H1 (cell line): ENCODE data around the gene RNFT2. TPM values are rescaled to one million over a fixed set of nuclear protein-coding genes. Genes with fewer than 3 reads are reported as not detected.

Experiments used
- CTCF ChIA-PET: fragments of 300-600 bp; sonication (Branson Sonifier 250); formaldehyde crosslinking; loops from one replicate; lab custom pipeline; 2021; ENCODE audit not compliant: partially characterized antibody; lab: Charles Lee
- POLR2A ChIA-PET: fragments of 300-600 bp; sonication (Branson Sonifier 250); formaldehyde crosslinking; loops from one replicate; lab custom pipeline; 2021; ENCODE audit warnings: inconsistent platforms; ENCODE audit not compliant: partially characterized antibody; lab: Charles Lee
- DNase-seq, 2 experiments: peaks; one replicate each; pipeline versions ENCODE4 v3.0.0 to v3.0.0-alpha.2; 2010 to 2022; ENCODE audit warnings: low spot score in 2 of 2, low read depth in 1 of 2, mixed read lengths in 1 of 2
- FAIRE-seq: peaks from 2 replicates; lab custom pipeline; 2011; peaks lifted over from hg19 to GRCh38; lab: Jason Lieb, UNC
- H2AFZ ChIP-seq: 2 replicates; pipeline ENCODE4 v1.8.1; 2012; ENCODE audit warnings: low read length, inconsistent platforms
- H2AK5ac ChIP-seq: 2 replicates; pipeline ENCODE4 v1.6.1; 2013; ENCODE audit warnings: low read depth, low read length
- H2BK120ac ChIP-seq: replicated peaks from 2 replicates; pipeline ENCODE3; 2013; ENCODE audit warnings: low read depth, low read length, inconsistent platforms
- H2BK12ac ChIP-seq: 2 replicates; pipeline ENCODE4 v1.6.1; 2013; ENCODE audit warnings: low read depth, low read length
- H2BK15ac ChIP-seq: 2 replicates; pipeline ENCODE4 v1.6.1; 2013; ENCODE audit warnings: low read length
- H2BK20ac ChIP-seq: 2 replicates; pipeline ENCODE4 v1.6.1; 2013; ENCODE audit warnings: low read length
- H2BK5ac ChIP-seq: 2 replicates; pipeline ENCODE4 v1.6.1; 2013; ENCODE audit warnings: low read depth, low read length
- H3K14ac ChIP-seq: 2 replicates; pipeline ENCODE4 v1.6.1; 2013; ENCODE audit warnings: inconsistent platforms; ENCODE audit not compliant: insufficient read length
- H3K18ac ChIP-seq: 2 replicates; pipeline ENCODE4 v1.6.1; 2013; ENCODE audit warnings: low read length; ENCODE audit errors: extremely low read depth
- H3K23ac ChIP-seq: 2 replicates; pipeline ENCODE4 v1.6.1; 2013; ENCODE audit warnings: inconsistent platforms; ENCODE audit not compliant: insufficient read length
- H3K23me2 ChIP-seq: 2 replicates; pipeline ENCODE4 v1.6.1; 2013; ENCODE audit warnings: low read depth, low read length
- H3K27ac ChIP-seq: 2 replicates; pipeline ENCODE4 v1.6.1; 2011; ENCODE audit warnings: low read depth, low read length, inconsistent platforms
- H3K27me3 ChIP-seq, 4 experiments: replicated peaks in 1 of 4; 1 replicate in 1 of 4; 2 replicates in 3 of 4; pipeline versions ENCODE4 v1.6.1 to v1.8.1; 2011 to 2013; ENCODE audit warnings: low read length in 3 of 4, mild to moderate bottlenecking in 3 of 4, inconsistent platforms in 2 of 4, mixed read lengths in 2 of 4, moderate library complexity in 1 of 4; ENCODE audit not compliant: control insufficient read depth in 3 of 4, insufficient read depth in 3 of 4; ENCODE audit errors: extremely low read depth in 1 of 4
- H3K36me3 ChIP-seq, 4 experiments: 2 replicates each; pipeline versions ENCODE4 v1.6.1 to v1.8.1; 2011 to 2013; ENCODE audit warnings: mild to moderate bottlenecking in 4 of 4, low read length in 3 of 4, moderate library complexity in 2 of 4, control low read depth in 1 of 4, inconsistent platforms in 1 of 4; ENCODE audit not compliant: insufficient read depth in 4 of 4, control insufficient read depth in 2 of 4
- H3K4ac ChIP-seq: replicated peaks from 2 replicates; pipeline ENCODE3; 2013; ENCODE audit warnings: low read length, low read depth, mixed read lengths, inconsistent platforms; ENCODE audit not compliant: insufficient read length
- H3K4me1 ChIP-seq, 4 experiments: replicated peaks in 1 of 4; 1 replicate in 1 of 4; 2 replicates in 3 of 4; pipeline versions ENCODE4 v1.6.1 to v1.8.1; 2011 to 2013; ENCODE audit warnings: low read length in 3 of 4, inconsistent platforms in 2 of 4, mixed read lengths in 1 of 4; ENCODE audit not compliant: insufficient read depth in 4 of 4, control insufficient read depth in 3 of 4
- H3K4me2 ChIP-seq, 2 experiments: 2 replicates each; pipeline versions ENCODE4 v1.6.1 to v1.8.1; 2011 to 2013; ENCODE audit warnings: low read depth in 2 of 2, low read length in 2 of 2, control low read depth in 1 of 2, inconsistent platforms in 1 of 2, mild to moderate bottlenecking in 1 of 2; ENCODE audit not compliant: insufficient read depth in 1 of 2
- H3K4me3 ChIP-seq, 4 experiments: fragments of 200-600, 300-600 bp in 1 of 4; sonication (generic), shearing (Covaris generic), sonication (Bioruptor Twin) in 1 of 4; 2 replicates each; pipeline versions ENCODE4 v1.5.1 to v1.8.1; 2011 to 2016; ENCODE audit warnings: low read length in 4 of 4, low read depth in 3 of 4, control low read depth in 2 of 4, inconsistent platforms in 2 of 4, mild to moderate bottlenecking in 2 of 4, mixed read lengths in 1 of 4, moderate library complexity in 1 of 4; ENCODE audit not compliant: insufficient read depth in 2 of 4; ENCODE audit errors: extremely low read depth in 1 of 4
- H3K56ac ChIP-seq: replicated peaks from 2 replicates; pipeline ENCODE3; 2013; ENCODE audit warnings: low read depth, mild to moderate bottlenecking, mixed read lengths, low read length, inconsistent platforms; ENCODE audit not compliant: insufficient read length
- H3K79me1 ChIP-seq: 2 replicates; pipeline ENCODE4 v1.6.1; 2013; ENCODE audit warnings: low read depth, low read length, control low read depth
- H3K79me2 ChIP-seq, 2 experiments: 2 replicates each; pipeline versions ENCODE4 v1.6.1 to v1.8.1; 2012 to 2013; ENCODE audit warnings: low read length in 2 of 2, mild to moderate bottlenecking in 2 of 2, inconsistent platforms in 1 of 2; ENCODE audit not compliant: insufficient read depth in 2 of 2, control insufficient read depth in 1 of 2
- H3K9ac ChIP-seq, 4 experiments: replicated peaks in 1 of 4; 1 replicate in 1 of 4; 2 replicates in 3 of 4; pipeline versions ENCODE4 v1.6.1 to v1.8.1; 2011 to 2013; ENCODE audit warnings: low read depth in 3 of 4, low read length in 3 of 4, control low read depth in 2 of 4, mild to moderate bottlenecking in 2 of 4, moderate library complexity in 2 of 4, inconsistent platforms in 1 of 4; ENCODE audit errors: extremely low read depth in 1 of 4
- H3K9me3 ChIP-seq, 2 experiments: 2 replicates each; pipeline versions ENCODE4 v1.6.1 to v1.8.1; 2012 to 2013; ENCODE audit warnings: mild to moderate bottlenecking in 2 of 2, moderate library complexity in 2 of 2, control low read depth in 1 of 2, inconsistent platforms in 1 of 2, low read depth in 1 of 2, low read length in 1 of 2, mixed read lengths in 1 of 2; ENCODE audit not compliant: insufficient read depth in 2 of 2
- H4K20me1 ChIP-seq, 2 experiments: replicated peaks in 1 of 2; 2 replicates each; pipeline versions ENCODE3 to v1.8.1; 2011 to 2013; ENCODE audit warnings: inconsistent platforms in 2 of 2, low read length in 2 of 2, mild to moderate bottlenecking in 1 of 2; ENCODE audit not compliant: insufficient read depth in 2 of 2, control insufficient read depth in 1 of 2
- H4K5ac ChIP-seq: 2 replicates; pipeline ENCODE4 v1.6.1; 2013; ENCODE audit warnings: low read length, low read depth, mixed read lengths, inconsistent platforms; ENCODE audit not compliant: insufficient read length
- H4K8ac ChIP-seq: 2 replicates; pipeline ENCODE4 v1.8.0; 2013; ENCODE audit warnings: mild to moderate bottlenecking, moderate library complexity, low read length, inconsistent platforms; ENCODE audit not compliant: insufficient read depth; ENCODE audit errors: extremely low read depth
- H4K91ac ChIP-seq: replicated peaks from 2 replicates; pipeline ENCODE3; 2013; ENCODE audit warnings: low read length, mixed read lengths, inconsistent platforms; ENCODE audit not compliant: insufficient read length
- CBX5 ChIP-seq: fragments of 300-800, 300-1000 bp; sonication (generic); IDR thresholded peaks from 2 replicates; pipeline ENCODE4 v1.7.1; 2016; ENCODE audit warnings: antibody characterized with exemption, low read length, low read depth
- SIN3A ChIP-seq, 2 experiments: IDR thresholded peaks in 1 of 2; conservative IDR thresholded peaks in 1 of 2; 2 replicates each; pipeline ENCODE4 v1.6.1; 2011 to 2012; ENCODE audit warnings: low read length in 2 of 2, improper control_type of control experiment in 1 of 2, low read depth in 1 of 2, mild to moderate bottlenecking in 1 of 2
- SP1 ChIP-seq: IDR thresholded peaks from 2 replicates; pipeline ENCODE4 v1.6.1; 2011; ENCODE audit warnings: low read depth, low read length
- SP2 ChIP-seq: IDR thresholded peaks from 2 replicates; pipeline ENCODE4 v1.6.1; 2012; ENCODE audit warnings: mild to moderate bottlenecking, low read length, inconsistent platforms
- TCF12 ChIP-seq: IDR thresholded peaks from 2 replicates; pipeline ENCODE4 v1.6.1; 2011; ENCODE audit warnings: low read depth, mild to moderate bottlenecking, low read length
- WGBS, 2 experiments: shearing (Covaris generic) in 1 of 2; methylation state at CpG; one replicate each; pipeline versions ENCODE4 v1.1.6 to v1.1.7; 2013 to 2015; ENCODE audit warnings: low lambda C conversion rate in 2 of 2, mixed read lengths in 2 of 2, inconsistent platforms in 1 of 2, low coverage in 1 of 2, missing lambda C conversion rate in 1 of 2; ENCODE audit not compliant: insufficient replicate concordance in 2 of 2, insufficient coverage in 1 of 2, insufficient read length in 1 of 2; ENCODE audit errors: extremely low coverage in 1 of 2, missing lambda C conversion rate in 1 of 2; 5-methylcytosine and 5-hydroxymethylcytosine counted together
- polyA plus RNA-seq, 7 experiments: library from polyadenylated mRNA; depleted of rRNA in 3 of 7; stranded (reverse) in 5 of 7; unstranded in 2 of 7; fragments of >200 nt in 5 of 7; fragments of 200-250 nt in 2 of 7; gene quantifications; 1 replicate in 5 of 7; 2 replicates in 1 of 7; 4 replicates in 1 of 7; pipeline versions ENCODE4 v1.2.1 to v1.2.3, GENCODE V29; 2011 to 2013; ENCODE audit warnings: missing spikeins in 2 of 7, mixed read lengths in 2 of 7
- total RNA-seq: library from RNA; stranded (reverse); fragmentation: NEBNext Ultra II Directional; extraction: Animal tissue kit (Norgen Biotek cat#: 25700); gene quantifications from 2 replicates; pipeline ENCODE4 v1.2.1, GENCODE V29; 2021

RNFT2 gene
- total and polyA plus RNA-seq, 2 of the 8 experiments (the other 6 are each of a cell fraction or from before 2014, with no cell fraction given) = 14.2 to 33.1 TPM

- POLR2A ChIA-PET = no interaction called here
- no peak overlapping the region for H4K8ac ChIP-seq
- no peak overlapping the region for H3K18ac ChIP-seq
Measured at GRCh38 chr12:116734156-116734768, 3.9 kb upstream of the RNFT2 start.

More at GRCh38 chr12:116734156-116734768, 3.9 kb upstream of the RNFT2 start:
- Histone ChIP-seq H3K14ac (no peak overlapping the region), H3K4me2 (no peak overlapping the region), H4K20me1 (peaks cover 5 to 13% of the 10 kb centered on the region in 2 experiments), H3K79me2 (peaks cover 3 to 55% of the 10 kb centered on the region in 2 experiments), H3K23ac (no peak overlapping the region), H2BK20ac (no peak overlapping the region), H4K91ac (no peak overlapping the region), H2AFZ (no peak overlapping the region), H2AK5ac (no peak overlapping the region), H3K36me3 (peaks cover 0 to 11% (median 5%) of the 10 kb centered on the region in 4 experiments; a peak in 4 of 8 replicates), H3K23me2 (peaks cover 10% of the 10 kb centered on the region; the same call in 1 of the 2 replicates), H2BK120ac (no peak overlapping the region), H3K56ac (no peak overlapping the region), H3K9ac (no peak overlapping the region), H3K9me3 (no peaks in the 10 kb centered on the region), H2BK12ac (no peak overlapping the region), H4K5ac (no peak overlapping the region), H3K27me3 (no peaks in the 10 kb centered on the region), H2BK15ac (no peak overlapping the region), H3K4me3 (no peak overlapping the region), H3K79me1 (peaks cover 23% of the 10 kb centered on the region), H3K27ac (no peak overlapping the region), H2BK5ac (no peak overlapping the region), H3K4ac (no peak overlapping the region), H3K4me1 (peaks cover 0 to 5% (median 2%) of the 10 kb centered on the region in 4 experiments; a peak in 3 of 7 replicates)
- TF ChIP-seq TCF12 (no peak), CBX5 (no peak), SP2 (no peak), SP1 (no peak), SIN3A (conservative IDR thresholded peaks at IDR 0.05 in 1 of 2, IDR thresholded peaks at IDR 0.05 in 1 of 2; ENCODE audit: low read depth in 1 of 2, low read length in 2 of 2) (no peak)
- no peak for FAIRE-seq
- WGBS, 2 experiments = 96% methylated on average over 5 of the region's 5 CpGs; no CpG with 5 or more reads in 1 of the 2 experiments
- CTCF ChIA-PET = interaction anchor here (0.9 kb wide), 1 partner anchor 18 kb away, joined by 3 read pairs; no protein-coding TSS in a partner anchor
- no peak for DNase-seq
